Measurements from ENCODE around the gene LIMK2.
A peak's percentile ranks its signal among the peaks of the same experiment; 100 is the strongest.
"Not testable (repeated sequence)": the region's sequence is repeated elsewhere in the genome, so short reads cannot be mapped to it uniquely, and the experiment has no call there.

LIMK2 gene

GRCh38 chr22:31244046-31244942, 32.2 kb downstream of the LIMK2 start:
- DNase-seq = peak; percentile 92

DNA sequence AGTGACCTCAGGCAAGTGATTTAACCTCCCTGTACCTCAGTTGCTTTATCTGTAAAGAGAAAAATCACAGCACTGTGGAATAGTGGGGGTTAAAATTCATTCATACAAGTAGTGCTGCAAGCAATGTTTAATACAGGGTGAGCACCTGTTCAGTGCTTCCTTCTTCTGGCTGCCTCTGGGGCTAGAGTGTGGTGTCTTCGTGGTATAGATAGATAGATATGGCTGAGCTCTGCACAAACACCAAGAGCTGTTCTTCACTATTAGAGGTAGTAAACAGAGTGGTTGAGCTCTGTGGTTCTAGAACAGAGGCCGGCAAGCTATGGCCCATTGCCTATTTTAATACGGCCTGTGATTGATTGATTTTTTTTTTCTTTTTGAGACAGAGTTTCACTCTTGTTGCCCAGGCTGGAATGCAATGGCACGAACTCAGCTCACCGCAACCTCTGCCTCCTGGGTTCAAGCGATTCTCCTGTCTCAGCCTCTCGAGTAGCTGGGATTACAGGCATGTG, 32.9 kb downstream of the LIMK2 start:
- no peak for DNase-seq

DNA sequence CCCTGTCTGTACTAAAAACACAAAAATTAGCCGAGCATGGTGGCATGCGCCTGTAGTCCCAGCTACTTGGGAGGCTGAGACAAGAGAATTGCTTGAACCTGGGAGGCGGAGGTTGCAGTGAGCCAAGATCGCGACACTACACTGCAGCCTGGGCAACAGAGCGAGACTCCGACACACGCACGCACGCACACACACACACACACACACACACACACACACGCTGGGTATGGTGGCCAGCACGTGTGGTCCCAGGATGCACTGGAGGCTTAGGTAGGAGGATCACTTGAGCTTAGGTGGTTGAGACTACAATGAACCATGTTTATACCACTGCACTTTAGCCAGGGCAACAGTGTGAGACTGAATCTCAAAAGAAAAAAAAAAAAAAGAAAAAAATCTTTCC, 33.9 kb downstream of the LIMK2 start:
- DNase-seq = not testable (repeated sequence)

GRCh38 chr22:31246687-31247086, 34.6 kb downstream of the LIMK2 start:
- no peak for DNase-seq

DNA sequence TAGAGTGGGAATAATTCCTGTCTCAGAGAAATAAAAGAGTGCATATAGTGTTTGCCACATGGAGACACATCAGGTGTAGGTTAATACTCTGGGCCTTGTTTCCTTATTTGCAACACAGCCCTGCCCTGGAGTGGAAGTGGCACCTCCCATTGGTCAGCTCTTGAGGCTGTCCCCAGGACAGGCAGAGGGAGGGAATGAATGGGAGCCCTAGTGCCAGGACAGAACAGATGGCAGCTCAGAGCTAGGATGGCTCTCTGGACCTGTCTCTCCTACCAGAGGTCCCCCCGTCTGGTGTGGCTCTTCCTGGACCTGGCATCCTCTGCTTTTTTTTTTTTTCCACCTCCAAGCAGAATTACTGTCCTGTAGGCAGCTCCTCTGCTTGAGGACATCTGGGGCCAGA, 35.6 kb downstream of the LIMK2 start:
- DNase-seq = no peak

DNA sequence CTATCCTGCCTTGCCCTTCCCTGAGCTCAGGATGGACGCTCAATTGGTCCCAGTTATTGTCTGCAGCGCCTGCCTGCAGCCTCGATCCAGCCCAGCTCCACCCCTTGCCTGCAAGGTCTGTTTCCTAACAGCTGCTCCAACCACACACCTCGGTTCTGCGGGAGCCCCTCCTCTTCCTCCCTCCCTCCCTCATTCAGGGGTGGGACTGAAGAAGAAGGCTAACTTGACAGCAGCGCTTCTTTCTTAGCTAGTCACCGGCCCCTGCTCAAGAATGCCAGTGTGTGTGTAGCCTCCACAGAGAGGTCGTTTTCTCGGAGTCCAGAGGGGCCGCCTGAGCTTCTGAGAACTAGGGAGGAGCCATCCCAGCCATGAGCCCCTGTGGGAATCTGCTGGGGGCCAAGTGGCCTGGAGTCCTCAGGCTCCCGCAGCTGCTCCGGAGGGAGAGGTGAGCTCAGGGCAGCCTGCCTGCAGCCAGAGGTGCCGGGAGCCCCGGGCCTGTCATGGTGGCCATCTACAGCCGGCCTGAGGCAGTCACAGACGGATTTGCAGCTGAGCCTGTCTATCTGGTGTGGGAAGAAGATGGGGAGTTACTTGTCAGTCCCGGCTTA, 36.1 kb downstream of the LIMK2 start:
- peak; percentile 92 for DNase-seq

GRCh38 chr22:31248965-31249958, 37.2 kb downstream of the LIMK2 start:
- peak; percentile 30 for DNase-seq

- DNase-seq = peak; percentile 47
These were observed 38.9 kb downstream of the LIMK2 start for GRCh38 chr22:31250740-31251600.

DNA sequence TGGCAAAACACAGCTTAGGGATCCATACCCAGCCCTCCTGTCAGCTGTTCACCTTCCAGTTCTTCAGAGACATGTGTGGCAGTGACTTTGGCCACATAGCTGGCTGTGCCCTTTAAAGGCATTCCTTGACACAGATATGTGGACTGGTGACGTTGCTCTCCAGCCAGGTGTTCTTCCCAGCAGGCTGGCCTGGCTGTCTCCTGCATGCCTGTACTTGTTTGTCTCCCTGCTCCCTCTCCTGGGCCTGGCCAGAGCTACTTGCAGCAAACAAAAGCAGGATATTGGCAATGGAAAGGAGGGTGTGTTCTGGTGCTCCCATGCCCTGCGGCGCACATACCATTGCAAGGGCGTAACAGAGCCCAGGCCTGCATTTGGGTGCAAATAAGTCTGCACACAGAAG, 41.9 kb downstream of the LIMK2 start:
- no peak for DNase-seq

- no peak for DNase-seq
These were observed 47.8 kb downstream of the LIMK2 start for GRCh38 chr22:31259798-31260473.

DNA sequence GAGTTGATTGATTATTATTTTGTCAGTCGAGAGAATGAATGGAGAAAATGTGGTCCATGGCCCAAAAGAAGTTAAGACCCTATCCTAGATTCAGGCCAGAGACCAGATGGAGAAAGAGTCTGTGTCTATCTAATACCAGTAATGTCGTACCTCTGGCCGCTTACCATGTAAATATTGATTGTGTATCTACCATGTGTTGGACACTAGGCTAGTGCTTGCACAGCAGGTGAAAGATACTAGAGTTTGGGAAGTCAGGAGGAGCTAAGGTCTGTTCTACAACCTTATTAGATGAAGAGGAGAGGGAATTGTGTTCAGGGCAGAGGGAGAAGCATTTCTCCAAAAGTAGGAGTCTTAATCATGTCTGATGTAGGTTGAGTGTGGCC, 48.4 kb downstream of the LIMK2 start:
- no peak for DNase-seq

GRCh38 chr22:31262312-31263133, 50.4 kb downstream of the LIMK2 start:
- no peak for DNase-seq

DNA sequence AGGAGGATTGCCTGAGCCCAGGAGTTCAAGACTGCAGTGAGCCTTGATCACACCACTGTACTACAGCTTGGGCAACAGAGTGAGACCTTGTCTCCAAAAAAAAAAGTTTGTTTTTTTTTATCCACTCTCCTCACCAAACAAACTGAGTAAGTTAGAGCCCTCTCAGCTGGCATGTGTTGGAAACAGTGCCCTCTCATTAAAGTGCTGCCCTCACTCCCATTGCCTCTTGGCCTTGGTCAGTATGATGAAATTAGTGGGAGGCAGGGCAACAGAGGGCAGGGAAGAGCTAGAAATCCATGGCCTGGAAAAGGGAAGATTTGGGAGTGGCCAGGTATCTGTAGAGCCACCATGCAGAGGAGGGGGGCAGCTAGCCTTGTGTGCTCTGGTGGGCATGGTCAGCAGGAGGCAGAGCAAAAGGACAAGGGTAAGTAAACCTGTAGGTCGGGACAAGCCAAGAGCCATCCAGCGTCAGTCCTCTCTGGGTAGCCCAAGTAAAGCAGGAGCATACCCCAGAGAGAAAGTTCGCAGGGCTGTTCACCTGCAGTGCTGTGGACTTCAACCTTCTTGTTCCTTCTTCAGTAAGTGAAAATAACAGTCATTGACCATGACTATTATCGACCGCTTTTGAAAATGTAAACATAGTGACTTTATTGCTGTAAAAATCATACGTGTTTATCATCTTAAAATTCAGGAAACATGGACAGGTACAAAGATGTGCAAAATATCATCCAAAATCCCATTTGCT, 52.0 kb downstream of the LIMK2 start:
- DNase-seq = no peak

GRCh38 chr22:31268281-31268680, 56.2 kb downstream of the LIMK2 start:
- DNase-seq = no peak

- DNase-seq = no peak
These were observed 57.9 kb downstream of the LIMK2 start for GRCh38 chr22:31269892-31270579.

- no peak for DNase-seq
These were observed 58.9 kb downstream of the LIMK2 start for GRCh38 chr22:31271026-31271425.

DNA sequence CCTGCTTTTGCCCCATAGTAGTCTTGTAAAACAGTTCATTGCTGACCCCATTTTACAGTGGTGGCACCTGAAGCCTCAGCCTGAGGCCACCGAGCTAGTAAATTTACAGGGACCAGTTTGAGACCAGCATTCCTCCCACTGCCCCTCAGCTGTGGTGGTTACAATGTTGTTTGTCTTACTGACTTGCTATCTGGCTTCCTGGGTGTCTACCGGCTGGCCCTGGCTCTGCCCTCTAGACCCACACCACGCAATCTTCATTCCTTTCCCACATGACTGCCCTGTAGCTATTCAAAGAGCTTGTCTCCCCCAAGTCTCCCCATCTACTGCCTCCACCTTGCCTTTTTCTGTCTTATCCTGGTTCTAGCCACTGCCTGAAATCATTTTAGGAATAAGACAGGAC, 59.4 kb downstream of the LIMK2 start:
- DNase-seq = no peak

- peak; percentile 67 for DNase-seq
These were observed 60.7 kb downstream of the LIMK2 start for GRCh38 chr22:31272522-31273446.
